GM18909 (cell line): ENCODE data around the gene BRSK1.
A peak's percentile ranks its signal among the peaks of the same experiment; 100 is the strongest.

ENCODE experiments used
- ATAC-seq: cut with Tn5 transposase; IDR thresholded peaks from one replicate; pipeline ENCODE4 v1.9.1; 2021; ENCODE audit warnings: mild to moderate bottlenecking; ENCODE audit not compliant: unreplicated experiment, poor library complexity

BRSK1 gene

GRCh38 chr19:55270172-55270942 lies 13.4 kb upstream of the BRSK1 start:
- no peak for ATAC-seq

GRCh38 chr19:55272142-55272541 lies 11.7 kb upstream of the BRSK1 start:
- no peak for ATAC-seq

GRCh38 chr19:55273978-55274707 lies 9.7 kb upstream of the BRSK1 start:
- ATAC-seq, result no peak

GRCh38 chr19:55275851-55276719 lies 7.7 kb upstream of the BRSK1 start:
- ATAC-seq, result peak; percentile 48

GRCh38 chr19:55276720-55277430 lies 6.9 kb upstream of the BRSK1 start:
- no peak for ATAC-seq

- no peak for ATAC-seq
These were observed 6.3 kb upstream of the BRSK1 start for GRCh38 chr19:55277494-55277893.

GRCh38 chr19:55278391-55279135 lies 5.2 kb upstream of the BRSK1 start:
- no peak for ATAC-seq

GRCh38 chr19:55279340-55279739 lies 4.5 kb upstream of the BRSK1 start:
- no peak for ATAC-seq

GRCh38 chr19:55279770-55280643 lies 3.8 kb upstream of the BRSK1 start, which contains the start of gene HSPBP1:
Gene HSPBP1, minus strand, starts transcription at chr19:55280110. Its CDS starts 502 bp downstream, at chr19:55279608.
- peak; percentile 77 for ATAC-seq

- no peak for ATAC-seq
These were observed 735 bp downstream of the BRSK1 start for GRCh38 chr19:55284405-55285058.

GRCh38 chr19:55285229-55285890 lies 1.6 kb downstream of the BRSK1 start:
- ATAC-seq, result no peak

GRCh38 chr19:55287361-55288079 lies 3.7 kb downstream of the BRSK1 start:
- no peak for ATAC-seq

GRCh38 chr19:55289117-55289796 lies 5.5 kb downstream of the BRSK1 start:
- no peak for ATAC-seq

- ATAC-seq, result no peak
These were observed 13.5 kb downstream of the BRSK1 start for GRCh38 chr19:55297267-55297666.

GRCh38 chr19:55299991-55300390 lies 16.2 kb downstream of the BRSK1 start:
- no peak for ATAC-seq

GRCh38 chr19:55300886-55301458 lies 17.2 kb downstream of the BRSK1 start:
- no peak for ATAC-seq
